Neural crest cell (in vitro differentiated cells): ENCODE results near the gene XRN2. TPM values are rescaled to one million over a fixed set of nuclear protein-coding genes. Genes with fewer than 3 reads are reported as not detected.
"Not testable (repeated sequence)": the region's sequence is repeated elsewhere in the genome, so short reads cannot be mapped to it uniquely, and the experiment has no call there.

Experiments used
- DNase-seq: peaks from one replicate; pipeline ENCODE4 v3.0.0; 2021; ENCODE audit warnings: low read depth, mixed read lengths, low spot score
- H3K27ac Mint-ChIP-seq: one replicate; pipeline ENCODE4 v1.8.0; 2021; ENCODE audit warnings: mild to moderate bottlenecking, mixed read lengths; ENCODE audit not compliant: unreplicated experiment
- H3K27me3 Mint-ChIP-seq: 2 replicates; pipeline ENCODE4 v1.8.0; 2021; ENCODE audit warnings: low read depth, mild to moderate bottlenecking, mixed read lengths
- H3K36me3 Mint-ChIP-seq: 2 replicates; pipeline ENCODE4 v1.8.0; 2021; ENCODE audit warnings: low read depth, mild to moderate bottlenecking, mixed read lengths
- H3K4me1 Mint-ChIP-seq: 2 replicates; pipeline ENCODE4 v1.8.0; 2021; ENCODE audit warnings: mixed read lengths
- H3K4me3 Mint-ChIP-seq: one replicate; pipeline ENCODE4 v1.8.0; 2021; ENCODE audit warnings: mild to moderate bottlenecking, mixed read lengths
- H3K9me3 Mint-ChIP-seq: 2 replicates; pipeline ENCODE4 v1.8.0; 2021; ENCODE audit warnings: mixed read lengths
- total RNA-seq: library from RNA; stranded (reverse); gene quantifications from 2 replicates; pipeline ENCODE4 v1.2.1, GENCODE V29; 2021
- TF ChIP-seq, protein P1 (sequence below): fragments of 200-600 bp; sonication (generic); conservative IDR thresholded peaks from 2 replicates; pipeline ENCODE4 v1.5.0; 2021; ENCODE audit warnings: antibody characterized with exemption, mild to moderate bottlenecking

XRN2 gene
- total RNA-seq, 1 donor from 2014 or later: 101 TPM

DNA sequence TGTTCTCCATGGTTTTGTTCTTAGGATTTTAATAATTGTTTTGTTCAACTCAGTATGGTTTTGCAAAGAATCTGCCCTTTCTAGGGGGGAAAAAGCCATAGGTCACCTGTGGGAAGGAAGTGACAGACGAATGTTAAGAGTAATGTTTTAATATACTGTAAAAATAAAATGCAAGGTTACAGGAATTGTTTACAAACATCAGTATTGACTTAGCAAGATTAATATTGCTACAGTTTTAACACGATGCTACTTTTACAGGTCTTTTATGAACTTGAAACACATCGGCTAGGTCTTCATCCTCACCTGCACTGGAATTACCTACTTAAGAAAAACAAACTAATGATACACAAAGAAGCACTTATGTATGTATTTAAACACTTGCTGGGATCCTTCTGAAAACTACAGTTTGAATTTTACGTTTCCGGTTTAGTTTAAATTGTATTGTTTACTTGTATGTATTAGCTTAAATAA lies 95.9 kb downstream of the XRN2 start:
- H3K27me3 Mint-ChIP-seq: peaks cover 83% of the 10 kb centered on the region
- H3K27ac Mint-ChIP-seq: no peak overlapping the region
- no peaks in the 10 kb centered on the region for H3K9me3 Mint-ChIP-seq
- no peak overlapping the region for H3K4me3 Mint-ChIP-seq
- H3K36me3 Mint-ChIP-seq: no peaks in the 10 kb centered on the region
- no peak for DNase-seq
- H3K4me1 Mint-ChIP-seq: peaks cover 3% of the 10 kb centered on the region
- TF ChIP-seq, protein P1, sequence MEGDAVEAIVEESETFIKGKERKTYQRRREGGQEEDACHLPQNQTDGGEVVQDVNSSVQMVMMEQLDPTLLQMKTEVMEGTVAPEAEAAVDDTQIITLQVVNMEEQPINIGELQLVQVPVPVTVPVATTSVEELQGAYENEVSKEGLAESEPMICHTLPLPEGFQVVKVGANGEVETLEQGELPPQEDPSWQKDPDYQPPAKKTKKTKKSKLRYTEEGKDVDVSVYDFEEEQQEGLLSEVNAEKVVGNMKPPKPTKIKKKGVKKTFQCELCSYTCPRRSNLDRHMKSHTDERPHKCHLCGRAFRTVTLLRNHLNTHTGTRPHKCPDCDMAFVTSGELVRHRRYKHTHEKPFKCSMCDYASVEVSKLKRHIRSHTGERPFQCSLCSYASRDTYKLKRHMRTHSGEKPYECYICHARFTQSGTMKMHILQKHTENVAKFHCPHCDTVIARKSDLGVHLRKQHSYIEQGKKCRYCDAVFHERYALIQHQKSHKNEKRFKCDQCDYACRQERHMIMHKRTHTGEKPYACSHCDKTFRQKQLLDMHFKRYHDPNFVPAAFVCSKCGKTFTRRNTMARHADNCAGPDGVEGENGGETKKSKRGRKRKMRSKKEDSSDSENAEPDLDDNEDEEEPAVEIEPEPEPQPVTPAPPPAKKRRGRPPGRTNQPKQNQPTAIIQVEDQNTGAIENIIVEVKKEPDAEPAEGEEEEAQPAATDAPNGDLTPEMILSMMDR: no peak

DNA sequence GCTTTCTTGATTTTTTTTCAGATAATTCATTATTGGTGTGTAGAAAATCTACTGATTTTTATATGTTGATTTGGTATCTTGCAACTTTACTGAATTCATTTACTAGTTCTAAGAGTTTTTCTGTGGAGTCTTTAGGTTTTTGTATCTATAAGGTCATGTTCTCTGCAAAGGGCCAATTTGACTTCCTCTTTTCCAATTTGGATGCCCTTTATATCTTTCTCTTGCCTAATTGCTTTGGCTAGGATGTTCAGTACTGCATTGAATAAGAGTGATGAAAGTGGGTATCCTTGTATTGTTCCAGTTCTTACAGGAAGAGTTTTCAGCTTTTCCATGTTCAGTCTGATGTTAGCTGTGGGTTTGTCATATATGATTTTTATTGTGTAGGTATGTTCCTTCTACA lies 108.6 kb downstream of the XRN2 start:
- no peak overlapping the region for H3K4me3 Mint-ChIP-seq
- TF ChIP-seq, protein P1: no peak
- H3K27me3 Mint-ChIP-seq: peaks cover 84% of the 10 kb centered on the region
- H3K9me3 Mint-ChIP-seq: peaks cover 8% of the 10 kb centered on the region
- DNase-seq: no peak
- peaks cover 4% of the 10 kb centered on the region for H3K36me3 Mint-ChIP-seq
- no peak overlapping the region for H3K27ac Mint-ChIP-seq
- H3K4me1 Mint-ChIP-seq: no peaks in the 10 kb centered on the region

- Mint-ChIP-seq H3K27me3 (peaks cover 82% of the 10 kb centered on the region), H3K9me3 (peaks cover 13% of the 10 kb centered on the region)
- not testable (repeated sequence) for DNase-seq, H3K36me3 Mint-ChIP-seq, H3K4me1 Mint-ChIP-seq, H3K4me3 Mint-ChIP-seq, H3K27ac Mint-ChIP-seq
Measured at GRCh38 chr20:21413996-21414395, 110.9 kb downstream of the XRN2 start.

- H3K36me3 Mint-ChIP-seq, DNase-seq, H3K27ac Mint-ChIP-seq, H3K4me1 Mint-ChIP-seq, H3K4me3 Mint-ChIP-seq: not testable (repeated sequence)
- H3K27me3 Mint-ChIP-seq: peaks cover 52% of the 10 kb centered on the region
- H3K9me3 Mint-ChIP-seq: peaks cover 11% of the 10 kb centered on the region
Measured at GRCh38 chr20:21419147-21419546, 116.0 kb downstream of the XRN2 start.

DNA sequence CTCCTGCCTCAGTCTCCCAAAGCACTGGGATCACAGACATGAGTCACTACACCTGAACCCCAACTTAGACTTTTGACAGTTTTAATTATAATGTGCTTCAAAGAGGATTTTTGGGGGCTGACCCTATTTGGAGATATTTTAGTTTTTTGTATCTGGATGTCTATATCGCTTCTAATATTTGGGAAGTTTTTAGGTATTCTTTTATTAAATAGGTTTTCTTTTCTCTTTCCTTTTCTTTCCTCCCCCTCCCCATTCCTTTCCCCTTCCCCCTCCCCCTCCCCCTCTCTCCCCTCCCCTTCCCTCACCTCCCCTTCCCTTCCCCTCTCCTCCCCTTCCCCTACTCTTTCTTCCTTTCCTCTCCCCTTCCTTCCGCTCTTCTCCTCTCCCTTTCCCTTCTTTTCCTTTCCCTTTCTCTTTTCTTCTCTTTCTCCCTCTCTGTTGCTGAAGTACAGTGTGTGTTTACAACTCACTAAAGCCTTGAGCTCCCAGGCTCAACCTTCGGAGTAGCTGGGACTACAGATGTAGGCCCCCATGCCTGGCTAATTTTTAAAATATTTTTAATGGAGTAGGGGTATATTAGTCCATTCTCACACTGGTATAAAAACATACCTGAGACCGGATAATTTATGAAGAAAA lies 118.6 kb downstream of the XRN2 start:
- Mint-ChIP-seq H3K4me3 (no peak overlapping the region), H3K36me3 (peaks cover 5% of the 10 kb centered on the region), H3K27me3 (peaks cover 38% of the 10 kb centered on the region), H3K27ac (no peak overlapping the region), H3K9me3 (peaks cover 21% of the 10 kb centered on the region), H3K4me1 (no peaks in the 10 kb centered on the region)
- no peak for DNase-seq
- TF ChIP-seq, protein P1: no peak

GRCh38 chr20:21423712-21424111 lies 120.6 kb downstream of the XRN2 start:
- H3K27ac Mint-ChIP-seq, H3K36me3 Mint-ChIP-seq, H3K4me3 Mint-ChIP-seq, DNase-seq, H3K4me1 Mint-ChIP-seq: not testable (repeated sequence)
- peaks cover 26% of the 10 kb centered on the region for H3K27me3 Mint-ChIP-seq
- H3K9me3 Mint-ChIP-seq: peaks cover 16% of the 10 kb centered on the region

- H3K4me3 Mint-ChIP-seq: no peak overlapping the region
- TF ChIP-seq, protein P1: no peak
- peaks cover 16% of the 10 kb centered on the region for H3K9me3 Mint-ChIP-seq
- no peak overlapping the region for H3K27ac Mint-ChIP-seq
- H3K4me1 Mint-ChIP-seq: no peaks in the 10 kb centered on the region
- DNase-seq: no peak
- peaks cover 26% of the 10 kb centered on the region for H3K27me3 Mint-ChIP-seq
- H3K36me3 Mint-ChIP-seq: peaks cover 5% of the 10 kb centered on the region
Measured at GRCh38 chr20:21424846-21425245, 121.7 kb downstream of the XRN2 start.
